ENCODE results near the gene HPS4. TPM values are rescaled to one million over a fixed set of nuclear protein-coding genes. Genes with fewer than 3 reads are reported as not detected.

The HPS4 gene
- total and polyA plus RNA-seq, 11 donors: 6.2 to 15.0 (median 9.3) TPM

- intact Hi-C loops (cut with DNase I): no loop called here
- 77 to 82% (median 79%) methylated on average over 15 of the region's 15 CpGs for WGBS, 4 donors
- TF ChIP-seq CTCF (IDR thresholded peaks at IDR 0.05) (no peak), POLR2A (IDR thresholded peaks at IDR 0.05) (no peak)
- no peaks in the 10 kb centered on the region for H3K9me3 ChIP-seq
- peaks cover 3 to 26% (median 19%) of the 10 kb centered on the region in 9 donors for H3K36me3 ChIP-seq
- DNase-seq (no peak), ATAC-seq (no peak)
- H3K27me3 ChIP-seq: no peaks in the 10 kb centered on the region
- peak overlapping the region in 1 of 12 donors; percentile 47 for H3K27ac ChIP-seq
- peaks cover 0 to 8% (median 0%) of the 10 kb centered on the region in 12 donors for H3K4me1 ChIP-seq
- no peak overlapping the region for H3K4me3 ChIP-seq
Measured at GRCh38 chr22:26447584-26448329, 35.8 kb downstream of the HPS4 start.

- TF ChIP-seq POLR2A (IDR thresholded peaks at IDR 0.05): no peak
- TF ChIP-seq CTCF (IDR thresholded peaks at IDR 0.05): no peak
- Histone ChIP-seq H3K27ac (peak overlapping the region in 1 of 12 donors; percentile 47), H3K36me3 (peaks cover 0 to 18% (median 11%) of the 10 kb centered on the region in 9 donors), H3K4me3 (no peak overlapping the region), H3K4me1 (peaks cover 0 to 8% (median 0%) of the 10 kb centered on the region in 12 donors), H3K9me3 (no peaks in the 10 kb centered on the region), H3K27me3 (no peaks in the 10 kb centered on the region)
- ATAC-seq (no peak), DNase-seq (no peak)
- WGBS, 4 donors: 86 to 90% (median 88%) methylated on average over 17 of the region's 17 CpGs
- intact Hi-C loops (cut with DNase I): no loop called here
Measured at GRCh38 chr22:26446808-26447515, 36.6 kb downstream of the HPS4 start.

- Histone ChIP-seq H3K4me1 (peaks cover 0 to 8% (median 0%) of the 10 kb centered on the region in 12 donors), H3K27me3 (no peaks in the 10 kb centered on the region), H3K27ac (no peak overlapping the region), H3K9me3 (no peaks in the 10 kb centered on the region), H3K36me3 (peaks cover 0 to 7% (median 1%) of the 10 kb centered on the region in 9 donors), H3K4me3 (no peak overlapping the region)
- TF ChIP-seq CTCF (IDR thresholded peaks at IDR 0.05): no peak
- TF ChIP-seq POLR2A (IDR thresholded peaks at IDR 0.05): no peak
- WGBS, 4 donors: 77 to 84% (median 81%) methylated on average over 15 of the region's 15 CpGs
- ATAC-seq (no peak), DNase-seq (no peak)
- intact Hi-C loops (cut with DNase I): no loop called here
Measured at GRCh38 chr22:26445577-26446275, 37.9 kb downstream of the HPS4 start.

- H3K27ac ChIP-seq: no peak overlapping the region
- no peak for ATAC-seq
- no peaks in the 10 kb centered on the region for H3K36me3 ChIP-seq
- H3K4me1 ChIP-seq: peaks cover 0 to 8% (median 0%) of the 10 kb centered on the region in 12 donors
- TF ChIP-seq CTCF (IDR thresholded peaks at IDR 0.05) (no peak), POLR2A (IDR thresholded peaks at IDR 0.05) (no peak)
- intact Hi-C loops (cut with DNase I): no loop called here
- no peaks in the 10 kb centered on the region for H3K27me3 ChIP-seq
- no peaks in the 10 kb centered on the region for H3K9me3 ChIP-seq
- H3K4me3 ChIP-seq: no peak overlapping the region
- 86 to 96% (median 90%) methylated on average over 8 of the region's 8 CpGs for WGBS, 4 donors
- no peak for DNase-seq
Measured at GRCh38 chr22:26444777-26445176, 38.8 kb downstream of the HPS4 start.

Measured in heart left ventricle (tissue), 16 donors.